SH-SY5Y (cell line): ENCODE results near the gene GDF15.

Source experiments
- GATA2 ChIP-seq: IDR thresholded peaks from 2 replicates; pipeline ENCODE4 v1.6.1; 2011; ENCODE audit warnings: mild to moderate bottlenecking, low read depth, low read length
- GATA3 ChIP-seq: IDR thresholded peaks from 2 replicates; pipeline ENCODE4 v1.6.1; 2011; ENCODE audit warnings: low read depth, mild to moderate bottlenecking, low read length, moderate library complexity

GRCh38 chr19:18373407-18373891, 12.5 kb upstream of the GDF15 start:
- TF ChIP-seq GATA3 (no peak), GATA2 (no peak)
